Esophagus muscularis mucosa (tissue), 3 donors: ENCODE data around the gene SAMD3.

ENCODE experiments used
- CTCF ChIP-seq, 3 experiments: fragments of 200-600 bp in 2 of 3; fragments of 450-650 bp in 1 of 3; sonication (generic) in 2 of 3; IDR thresholded peaks; one replicate each; pipeline ENCODE4 v1.5.1; 2017 to 2019; ENCODE audit warnings: antibody characterized with exemption in 3 of 3, mild to moderate bottlenecking in 2 of 3, moderate library complexity in 1 of 3
- POLR2A ChIP-seq: fragments of 450-650 bp; IDR thresholded peaks from one replicate; pipeline ENCODE4 v1.6.1; 2017; ENCODE audit warnings: antibody characterized with exemption, moderate library complexity, mild to moderate bottlenecking, low read depth
- POLR2AphosphoS5 ChIP-seq, 2 donors: sonication (generic); formaldehyde crosslinking; IDR thresholded peaks; one replicate each; pipeline ENCODE4 v1.6.1; 2017; ENCODE audit warnings: antibody characterized with exemption in 2 of 2

- TF ChIP-seq CTCF (IDR thresholded peaks at IDR 0.05) (no peak), POLR2A (no peak), POLR2AphosphoS5 (IDR thresholded peaks at IDR 0.05) (no peak)
These were observed 14.6 kb downstream of the SAMD3 start for GRCh38 chr6:130207979-130208649.
